ENCODE measurements around the gene UNC93A. TPM values are rescaled to one million over a fixed set of nuclear protein-coding genes. Genes with fewer than 3 reads are reported as not detected.
"Not testable (repeated sequence)": the region's sequence is repeated elsewhere in the genome, so short reads cannot be mapped to it uniquely, and the experiment has no call there.

UNC93A gene
- total RNA-seq = not detected

- DNase-seq (ENCODE audit: low read depth in 2 of 3, low spot score in 2 of 3) = no peak
These were observed at the start of gene UNC93A for GRCh38 chr6:167290786-167291622. UNC93A (plus strand) TSS chr6:167291315; CDS start chr6:167291490, 175 bp downstream.

GRCh38 chr6:167241321-167242134 lies 49.6 kb upstream of the UNC93A start:
- DNase-seq (ENCODE audit: low read depth in 2 of 3, low spot score in 2 of 3) = not testable (repeated sequence)

- DNase-seq (ENCODE audit: low read depth in 2 of 3, low spot score in 2 of 3) = not testable (repeated sequence)
These were observed 49.0 kb upstream of the UNC93A start for GRCh38 chr6:167242135-167242506.

GRCh38 chr6:167242511-167243051 lies 48.5 kb upstream of the UNC93A start:
- not testable (repeated sequence) for DNase-seq (ENCODE audit: low read depth in 2 of 3, low spot score in 2 of 3)

- no peak for DNase-seq (ENCODE audit: low read depth in 2 of 3, low spot score in 2 of 3)
These were observed 46.8 kb upstream of the UNC93A start for GRCh38 chr6:167244064-167244960.

- DNase-seq (ENCODE audit: low read depth in 2 of 3, low spot score in 2 of 3) = no peak
These were observed 46.1 kb upstream of the UNC93A start for GRCh38 chr6:167244991-167245390.

- no peak for DNase-seq (ENCODE audit: low read depth in 2 of 3, low spot score in 2 of 3)
These were observed 45.5 kb upstream of the UNC93A start for GRCh38 chr6:167245591-167245990.

GRCh38 chr6:167247814-167248595 lies 43.1 kb upstream of the UNC93A start:
- no peak for DNase-seq (ENCODE audit: low read depth in 2 of 3, low spot score in 2 of 3)

GRCh38 chr6:167248878-167249455 lies 42.1 kb upstream of the UNC93A start:
- DNase-seq (ENCODE audit: low read depth in 2 of 3, low spot score in 2 of 3) = not testable (repeated sequence)

- no peak for DNase-seq (ENCODE audit: low read depth in 2 of 3, low spot score in 2 of 3)
These were observed 38.8 kb upstream of the UNC93A start for GRCh38 chr6:167252271-167252670.

GRCh38 chr6:167255918-167256553 lies 35.1 kb upstream of the UNC93A start:
- DNase-seq (ENCODE audit: low read depth in 2 of 3, low spot score in 2 of 3) = no peak

- no peak for DNase-seq (ENCODE audit: low read depth in 2 of 3, low spot score in 2 of 3)
These were observed 32.5 kb upstream of the UNC93A start for GRCh38 chr6:167258646-167259045.

- not testable (repeated sequence) for DNase-seq (ENCODE audit: low read depth in 2 of 3, low spot score in 2 of 3)
These were observed 24.9 kb upstream of the UNC93A start for GRCh38 chr6:167266057-167266829.

- no peak for DNase-seq (ENCODE audit: low read depth in 2 of 3, low spot score in 2 of 3)
These were observed 24.1 kb upstream of the UNC93A start for GRCh38 chr6:167266830-167267555.

GRCh38 chr6:167267556-167267898 lies 23.6 kb upstream of the UNC93A start:
- not testable (repeated sequence) for DNase-seq (ENCODE audit: low read depth in 2 of 3, low spot score in 2 of 3)

- DNase-seq (ENCODE audit: low read depth in 2 of 3, low spot score in 2 of 3) = no peak
These were observed 23.2 kb upstream of the UNC93A start for GRCh38 chr6:167267921-167268401.

- no peak for DNase-seq (ENCODE audit: low read depth in 2 of 3, low spot score in 2 of 3)
These were observed 22.3 kb upstream of the UNC93A start for GRCh38 chr6:167268683-167269280.
